A549 treated with AZD2906 at 1 μM for 4 hours (cell line): ENCODE results near the gene ZNF814. TPM values are rescaled to one million over a fixed set of nuclear protein-coding genes. Genes with fewer than 3 reads are reported as not detected.

Source experiments
- total RNA-seq: library from RNA; stranded (reverse); fragments of 200-300 nt; extraction: Qiagen RNA extraction; gene quantifications from 5 replicates; pipeline ENCODE4 v1.2.3, GENCODE V29; 2022

Gene ZNF814
- 1.6 to 2.6 TPM (median 2.3 TPM) in 5 replicates for total RNA-seq

DNA sequence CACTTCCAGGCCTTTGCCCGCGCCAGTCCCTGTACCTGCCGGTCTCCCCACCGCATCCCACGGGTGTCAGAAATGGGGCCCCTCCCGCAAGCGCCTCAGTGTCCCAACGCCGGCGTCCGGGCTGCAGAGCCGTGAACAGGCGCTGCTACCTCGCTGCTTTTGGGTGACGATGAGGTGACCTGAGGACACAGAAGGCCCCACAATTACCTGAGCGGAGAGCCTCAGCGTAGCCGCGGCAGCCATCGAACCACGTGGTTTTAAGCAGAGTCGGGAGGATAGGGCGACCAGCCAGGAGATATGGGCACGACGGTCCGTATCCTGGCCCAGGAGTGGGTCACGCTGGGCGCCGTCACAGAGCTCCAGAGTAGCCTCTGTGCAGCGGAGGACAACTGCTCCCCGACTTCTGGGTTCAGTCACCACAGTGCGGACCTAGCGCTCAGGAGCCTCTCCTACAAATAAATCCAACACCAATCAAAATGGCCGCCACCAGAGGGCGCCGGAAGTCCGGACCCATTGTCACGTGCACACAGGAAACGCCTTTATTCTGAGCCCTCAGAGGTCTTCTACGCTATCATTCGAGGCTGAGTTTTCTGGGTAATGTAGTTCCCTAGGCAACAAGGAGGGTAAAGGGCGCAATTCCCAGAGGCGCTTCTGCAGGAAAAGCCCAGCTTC, at the start of gene ZNF814:
Gene ZNF814 (minus strand): TSS at position 478 of the 672 bp plus-strand sequence. CDS start 235 bp downstream, at position 243.

DNA sequence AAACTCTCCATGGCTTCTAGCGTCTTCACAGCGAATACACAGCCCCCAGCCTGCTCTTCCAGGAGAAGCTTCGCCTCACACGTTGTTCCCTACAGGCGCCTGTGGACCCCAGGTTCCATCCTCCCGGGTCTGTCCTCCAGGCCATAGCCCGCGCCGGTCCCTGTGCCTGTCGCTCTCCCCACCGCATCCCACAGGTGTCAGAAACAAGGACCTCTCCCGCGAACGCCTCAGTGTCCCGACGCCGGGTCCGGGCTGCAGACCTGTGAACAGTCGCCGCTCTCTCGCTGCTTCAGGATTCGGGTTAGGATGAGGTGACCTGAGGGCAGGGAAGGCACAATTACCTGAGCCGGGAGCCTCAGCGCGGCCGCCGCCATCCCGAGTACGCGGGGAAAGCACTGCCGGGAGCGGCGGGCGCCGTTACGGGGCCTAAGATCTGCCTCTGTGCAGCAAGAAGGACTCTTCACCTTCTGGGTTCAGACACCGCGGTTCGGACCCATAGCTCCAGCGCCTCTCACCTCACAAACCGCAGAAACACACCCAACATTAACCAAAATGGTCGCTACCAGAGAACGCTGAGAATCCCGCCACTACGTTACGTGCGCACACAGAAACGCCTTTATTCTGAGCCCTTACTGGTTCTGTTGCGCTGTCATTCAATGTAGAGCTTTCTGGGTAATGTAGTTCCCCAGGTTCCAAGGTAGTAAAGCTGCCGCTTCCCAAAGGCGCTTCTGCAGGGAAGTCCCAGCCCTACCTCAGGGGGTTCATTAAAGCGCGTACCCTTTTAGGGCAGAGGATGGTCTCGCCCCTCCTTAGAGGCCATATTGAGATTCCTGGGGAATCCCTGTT, 46.2 kb upstream of the ZNF814 start, which contains the start of gene ZNF418:
Gene ZNF418 (minus strand): TSS at position 583 of the 846 bp plus-strand sequence. CDS start 1,580 bp downstream, outside the sequence.

DNA sequence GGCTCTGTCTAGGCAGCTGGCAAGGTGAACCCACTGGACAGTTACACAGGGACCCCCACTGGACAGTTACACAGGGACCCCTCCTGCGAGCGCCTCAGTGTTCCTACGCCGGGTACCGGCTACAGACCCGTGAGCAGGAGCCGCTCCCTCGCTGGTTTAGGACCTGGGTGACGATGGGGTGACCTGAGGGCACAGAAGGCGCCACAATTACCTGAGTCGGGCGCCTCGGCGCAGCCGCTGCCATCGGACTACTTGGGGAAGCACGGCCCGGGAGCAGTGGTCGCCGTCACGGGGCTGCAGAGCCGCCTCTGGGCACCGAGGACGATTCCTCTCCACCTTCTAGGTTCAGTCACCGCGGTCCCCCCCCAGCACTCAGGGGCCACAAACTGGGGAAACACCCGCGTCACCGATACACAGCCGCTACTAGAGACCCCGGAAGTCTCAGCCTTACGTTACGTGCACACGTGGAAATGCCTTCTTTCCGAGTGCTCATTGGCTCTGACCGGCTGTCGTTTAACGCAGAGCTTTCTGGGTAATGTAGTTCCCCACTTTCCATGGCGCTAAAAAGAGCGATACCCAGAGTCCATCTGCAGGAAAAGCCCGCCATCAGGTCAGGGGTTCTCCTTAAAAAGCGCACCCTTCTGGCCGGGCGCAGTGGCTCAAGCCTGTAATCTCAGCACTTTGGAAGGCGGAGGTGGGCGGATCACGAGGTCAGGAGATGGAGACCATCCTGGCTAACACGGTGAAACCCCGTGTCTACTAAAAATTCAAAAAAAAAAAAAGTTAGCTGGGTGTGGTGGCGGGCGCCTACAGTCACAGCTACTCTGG, 27.5 kb upstream of the ZNF814 start, which contains the start of gene ZNF417:
Gene ZNF417 (minus strand): TSS at position 425 of the 828 bp plus-strand sequence. CDS start 181 bp downstream, at position 244.

DNA sequence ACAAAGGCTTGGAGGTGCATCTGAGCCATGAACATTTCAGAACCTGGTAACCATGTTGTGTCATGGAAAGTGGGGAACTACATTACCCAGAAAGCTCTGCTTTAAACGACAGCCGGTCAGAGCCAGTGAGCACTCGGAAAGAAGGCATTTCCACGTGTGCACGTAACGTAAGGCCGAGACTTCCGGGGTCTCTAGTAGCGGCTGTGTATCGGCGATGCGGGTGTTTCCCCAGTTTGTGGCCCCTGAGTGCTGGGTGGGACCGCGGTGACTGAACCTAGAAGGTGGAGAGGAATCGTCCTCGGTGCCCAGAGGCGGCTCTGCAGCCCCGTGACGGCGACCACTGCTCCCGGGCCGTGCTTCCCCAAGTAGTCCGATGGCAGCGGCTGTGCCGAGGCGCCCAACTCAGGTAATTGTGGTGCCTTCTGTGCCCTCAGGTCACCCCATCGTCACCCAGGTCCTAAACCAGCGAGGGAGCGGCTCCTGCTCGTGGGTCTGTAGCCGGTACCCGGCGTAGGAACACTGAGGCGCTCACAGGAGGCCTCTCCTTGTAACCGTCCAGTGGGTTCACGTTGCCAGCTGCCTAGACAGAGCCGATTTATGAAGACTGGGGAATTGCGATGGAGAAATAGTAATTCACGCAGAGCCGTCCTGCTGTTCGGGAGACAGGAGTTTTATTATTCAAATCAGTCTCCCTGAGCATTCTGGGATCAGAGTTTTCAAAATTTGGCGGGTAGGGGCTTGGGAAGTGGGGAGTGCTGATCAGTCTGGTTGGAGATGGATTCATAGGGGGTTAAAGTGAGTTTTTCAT, 39.0 kb downstream of the ZNF814 start, which contains the start of gene ZNF587:
Gene ZNF587 (plus strand): TSS at position 194 of the 808 bp plus-strand sequence. CDS start 180 bp downstream, at position 374.

DNA sequence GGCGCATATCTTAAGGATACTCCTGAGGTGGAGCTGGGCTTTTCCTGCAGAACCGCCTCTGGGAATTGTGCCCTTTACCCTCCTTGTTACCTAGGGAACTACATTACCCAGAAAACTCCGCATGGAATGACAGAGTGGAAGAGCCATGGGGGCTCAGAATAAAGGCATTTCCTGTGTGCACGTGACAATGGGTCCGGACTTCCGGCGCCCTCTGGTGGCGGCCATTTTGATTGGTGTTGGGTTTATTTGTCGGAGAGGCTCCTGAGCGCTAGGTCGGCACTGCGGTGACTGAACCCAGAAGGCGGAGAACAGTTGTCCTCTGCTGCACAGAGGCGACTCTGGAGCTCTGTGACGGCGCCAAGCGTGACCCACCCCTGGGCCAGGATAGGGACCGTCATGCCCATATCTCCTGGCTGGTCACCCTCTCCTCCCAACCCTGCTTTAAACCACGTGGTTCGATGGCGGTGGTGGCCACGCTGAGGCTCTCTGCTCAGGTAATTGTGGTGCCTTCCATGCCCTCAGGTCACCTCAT, 58.7 kb downstream of the ZNF814 start, which contains the start of gene ZNF587B:
Gene ZNF587B (plus strand): TSS at position 229 of the 532 bp plus-strand sequence. CDS start 230 bp downstream, at position 459.

DNA sequence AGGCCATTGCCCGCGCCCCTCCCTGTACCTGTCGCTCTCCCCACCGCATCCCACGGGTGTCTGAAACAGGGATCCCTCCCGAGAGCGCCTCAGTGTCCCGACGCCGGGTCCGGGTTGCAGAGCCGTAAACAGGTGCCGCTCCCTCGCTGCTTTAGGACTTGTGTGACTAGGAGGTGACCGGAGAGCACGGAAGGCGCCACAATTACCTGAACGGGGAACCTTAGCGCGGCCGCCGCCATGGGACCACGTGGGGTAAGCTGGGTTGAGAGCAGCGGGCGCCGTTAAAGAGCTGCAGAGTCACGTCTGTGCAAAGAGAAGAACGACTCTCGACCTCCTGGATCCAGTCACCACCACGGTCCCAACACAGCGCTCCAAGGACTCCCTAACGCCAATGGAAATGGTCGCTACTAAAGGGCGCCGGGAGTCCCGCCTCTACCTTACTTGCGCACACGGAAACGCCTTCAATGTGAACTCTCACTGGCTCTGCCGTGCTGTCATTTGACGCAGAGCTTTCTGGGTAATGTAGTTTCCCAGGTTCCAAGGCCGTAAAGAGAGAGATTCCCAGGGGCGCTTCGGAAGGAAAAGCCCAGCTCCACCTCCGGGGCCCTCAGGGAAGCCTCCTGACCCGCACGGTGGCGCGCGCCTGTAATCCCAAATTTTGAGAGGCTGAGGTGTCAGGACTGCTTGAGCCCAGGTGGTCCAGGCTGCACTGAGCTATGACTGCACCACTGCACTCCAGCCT, 74.2 kb downstream of the ZNF814 start, which contains the start of gene ZNF552:
Gene ZNF552 (minus strand): TSS at position 409 of the 742 bp plus-strand sequence. CDS start 170 bp downstream, at position 239.

Other genes starting within 250 kb of the ZNF814 start
- gene ZSCAN4, start 220.1 kb downstream of the ZNF814 start, total RNA-seq: not detected in 5 replicates
- 4.7 to 5.6 TPM (median 5.2 TPM) in 5 replicates for gene ZNF551, start 207.1 kb downstream of the ZNF814 start, total RNA-seq
- gene ZNF154, start 179.8 kb downstream of the ZNF814 start, total RNA-seq: not detected in 5 replicates
- 0.84 to 1.1 TPM (median 1.0 TPM) in 5 replicates for gene ZNF671, start 161.4 kb downstream of the ZNF814 start, total RNA-seq
- gene ZNF776, start 142.2 kb downstream of the ZNF814 start, total RNA-seq: 4.8 to 5.8 TPM (median 5.4 TPM) in 5 replicates
- gene ZNF586, start 119.4 kb downstream of the ZNF814 start, total RNA-seq: 6.0 to 6.9 TPM (median 6.5 TPM) in 5 replicates
- gene ZNF552, start 74.1 kb downstream of the ZNF814 start, total RNA-seq: 4.5 to 6.0 TPM (median 5.1 TPM) in 5 replicates
- gene ZNF587B, start 58.7 kb downstream of the ZNF814 start, total RNA-seq: 6.2 to 9.4 TPM (median 6.7 TPM) in 5 replicates
- gene ZNF587, start 39.2 kb downstream of the ZNF814 start, total RNA-seq: 5.0 to 7.2 TPM (median 5.8 TPM) in 5 replicates
- 3.0 to 5.4 TPM (median 3.7 TPM) in 5 replicates for gene ZNF417, start 27.6 kb upstream of the ZNF814 start, total RNA-seq
- 0.84 to 1.5 TPM (median 1.2 TPM) in 5 replicates for gene ZNF418, start 46.4 kb upstream of the ZNF814 start, total RNA-seq
- 0.88 to 1.2 TPM (median 1.1 TPM) in 5 replicates for gene ZNF256, start 58.7 kb upstream of the ZNF814 start, total RNA-seq
- 0.07 to 0.08 TPM in 2 of 5 replicates, not detected in the others for gene C19orf18, start 85.5 kb upstream of the ZNF814 start, total RNA-seq
- 1.6 to 2.4 TPM (median 2.3 TPM) in 5 replicates for gene ZNF606, start 113.8 kb upstream of the ZNF814 start, total RNA-seq
- gene ZSCAN1, start 145.0 kb upstream of the ZNF814 start, total RNA-seq: not detected in 5 replicates
- gene ZNF135, start 170.2 kb upstream of the ZNF814 start, total RNA-seq: not detected in 5 replicates
- gene ZSCAN18, start 209.2 kb upstream of the ZNF814 start, total RNA-seq: 1.9 to 3.5 TPM (median 2.1 TPM) in 5 replicates